Measurements from ENCODE around the gene SERINC3. TPM values are rescaled to one million over a fixed set of nuclear protein-coding genes. Genes with fewer than 3 reads are reported as not detected.

SERINC3 gene
- total RNA-seq, 1 donor from 2014 or later: 42.9 TPM

DNA sequence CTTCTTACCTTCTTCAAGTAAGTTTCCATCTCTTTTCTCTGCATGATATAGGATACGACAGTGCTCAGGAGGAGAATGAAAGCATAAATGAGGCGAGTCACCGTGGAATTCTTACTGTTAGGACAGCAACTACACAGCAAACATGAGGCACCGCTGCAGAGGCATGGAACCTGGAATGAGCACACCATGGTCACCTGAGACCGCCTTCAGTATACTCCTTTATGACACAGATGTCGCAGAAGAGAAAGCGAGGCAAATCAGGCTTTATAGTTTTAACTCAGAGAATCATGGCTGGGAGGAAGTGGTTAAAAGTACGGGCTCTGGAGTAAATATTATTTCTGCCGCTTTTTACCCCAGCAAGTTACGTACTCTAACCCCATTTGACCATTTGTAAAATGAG, 8.0 kb downstream of the SERINC3 start:
- TF ChIP-seq, protein P1, sequence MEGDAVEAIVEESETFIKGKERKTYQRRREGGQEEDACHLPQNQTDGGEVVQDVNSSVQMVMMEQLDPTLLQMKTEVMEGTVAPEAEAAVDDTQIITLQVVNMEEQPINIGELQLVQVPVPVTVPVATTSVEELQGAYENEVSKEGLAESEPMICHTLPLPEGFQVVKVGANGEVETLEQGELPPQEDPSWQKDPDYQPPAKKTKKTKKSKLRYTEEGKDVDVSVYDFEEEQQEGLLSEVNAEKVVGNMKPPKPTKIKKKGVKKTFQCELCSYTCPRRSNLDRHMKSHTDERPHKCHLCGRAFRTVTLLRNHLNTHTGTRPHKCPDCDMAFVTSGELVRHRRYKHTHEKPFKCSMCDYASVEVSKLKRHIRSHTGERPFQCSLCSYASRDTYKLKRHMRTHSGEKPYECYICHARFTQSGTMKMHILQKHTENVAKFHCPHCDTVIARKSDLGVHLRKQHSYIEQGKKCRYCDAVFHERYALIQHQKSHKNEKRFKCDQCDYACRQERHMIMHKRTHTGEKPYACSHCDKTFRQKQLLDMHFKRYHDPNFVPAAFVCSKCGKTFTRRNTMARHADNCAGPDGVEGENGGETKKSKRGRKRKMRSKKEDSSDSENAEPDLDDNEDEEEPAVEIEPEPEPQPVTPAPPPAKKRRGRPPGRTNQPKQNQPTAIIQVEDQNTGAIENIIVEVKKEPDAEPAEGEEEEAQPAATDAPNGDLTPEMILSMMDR (IDR thresholded peaks at IDR 0.05; ENCODE audit: unreplicated experiment): no peak
- Mint-ChIP-seq H3K36me3 (peaks cover 8% of the 10 kb centered on the region), H3K27ac (no peak overlapping the region), H3K4me1 (peaks cover 6% of the 10 kb centered on the region), H3K4me3 (no peak overlapping the region), H3K27me3 (ENCODE audit: low read depth) (no peaks in the 10 kb centered on the region), H3K9me3 (no peaks in the 10 kb centered on the region)
- DNase-seq (ENCODE audit: low spot score in 2 of 2, unreplicated experiment in 2 of 2): no peak

DNA sequence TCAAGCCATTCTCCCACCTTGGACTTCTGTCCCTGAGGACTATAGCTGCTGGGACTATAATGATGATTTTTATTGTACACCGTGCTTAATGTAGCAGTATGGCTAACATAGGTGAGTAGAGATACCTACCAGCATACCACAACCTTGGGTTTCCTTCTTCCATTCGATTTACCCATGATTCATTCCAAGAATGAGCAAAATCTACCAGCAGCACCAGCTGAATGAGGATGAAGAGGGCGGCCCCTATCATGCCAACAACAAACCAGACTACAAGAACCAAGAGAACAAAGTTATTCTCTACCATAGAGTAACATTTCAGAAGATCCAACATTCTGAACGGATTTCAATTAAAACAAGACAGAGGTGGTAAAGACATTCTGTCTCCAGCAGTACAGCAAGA, 12.1 kb downstream of the SERINC3 start:
- Mint-ChIP-seq H3K4me1 (no peaks in the 10 kb centered on the region), H3K9me3 (no peaks in the 10 kb centered on the region), H3K27me3 (ENCODE audit: low read depth) (no peaks in the 10 kb centered on the region), H3K36me3 (peaks cover 20% of the 10 kb centered on the region), H3K4me3 (no peak overlapping the region), H3K27ac (no peak overlapping the region)
- DNase-seq (ENCODE audit: low spot score in 2 of 2, unreplicated experiment in 2 of 2): no peak
- TF ChIP-seq, protein P1 (IDR thresholded peaks at IDR 0.05; ENCODE audit: unreplicated experiment): no peak

DNA sequence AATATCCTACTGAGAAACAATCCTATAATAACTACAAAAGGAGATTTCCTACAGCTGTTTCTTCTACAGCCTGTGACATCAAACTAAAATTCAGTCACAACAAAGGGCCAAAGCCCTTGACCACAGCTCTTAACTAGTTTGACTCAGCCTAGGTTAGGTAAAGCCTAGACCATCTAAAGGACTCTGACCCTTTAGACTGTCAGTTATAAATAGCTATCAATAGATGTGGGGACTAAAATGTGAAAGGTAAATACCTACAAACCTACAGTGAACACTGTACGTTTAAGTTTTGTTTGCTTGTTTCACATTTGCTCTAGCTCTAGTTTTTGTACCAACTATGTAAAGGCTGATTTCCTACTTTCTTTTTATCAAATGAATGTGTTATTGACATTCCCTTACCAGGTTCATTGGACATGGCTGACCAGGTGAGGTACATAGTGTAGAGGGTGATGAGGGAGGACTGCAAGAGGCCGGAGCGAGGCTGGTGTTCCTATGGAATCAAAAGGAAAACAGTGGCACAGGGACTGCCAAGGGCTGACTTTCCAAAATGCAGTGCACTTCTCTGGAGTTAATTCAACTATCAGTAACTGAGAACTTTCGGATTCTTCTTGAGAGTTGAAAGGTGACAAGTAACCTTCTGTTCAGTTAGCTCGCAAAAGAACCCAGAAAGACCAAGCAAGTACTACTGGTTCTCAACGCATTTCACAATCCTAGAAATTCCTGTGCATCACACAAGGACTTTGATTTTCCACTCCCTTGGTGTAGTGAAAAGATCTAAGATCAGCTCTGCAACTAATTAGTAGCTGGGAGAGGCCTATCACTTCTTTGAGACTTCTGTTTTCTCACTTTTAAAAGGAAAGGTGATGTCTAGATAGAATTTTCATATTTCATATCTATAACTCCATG, 17.2 kb downstream of the SERINC3 start:
- Mint-ChIP-seq H3K36me3 (peaks cover 45% of the 10 kb centered on the region), H3K9me3 (no peaks in the 10 kb centered on the region), H3K27ac (no peak overlapping the region), H3K4me1 (no peaks in the 10 kb centered on the region), H3K27me3 (ENCODE audit: low read depth) (no peaks in the 10 kb centered on the region), H3K4me3 (no peak overlapping the region)
- TF ChIP-seq, protein P1 (IDR thresholded peaks at IDR 0.05; ENCODE audit: unreplicated experiment): no peak
- DNase-seq (ENCODE audit: low spot score in 2 of 2, unreplicated experiment in 2 of 2): no peak

DNA sequence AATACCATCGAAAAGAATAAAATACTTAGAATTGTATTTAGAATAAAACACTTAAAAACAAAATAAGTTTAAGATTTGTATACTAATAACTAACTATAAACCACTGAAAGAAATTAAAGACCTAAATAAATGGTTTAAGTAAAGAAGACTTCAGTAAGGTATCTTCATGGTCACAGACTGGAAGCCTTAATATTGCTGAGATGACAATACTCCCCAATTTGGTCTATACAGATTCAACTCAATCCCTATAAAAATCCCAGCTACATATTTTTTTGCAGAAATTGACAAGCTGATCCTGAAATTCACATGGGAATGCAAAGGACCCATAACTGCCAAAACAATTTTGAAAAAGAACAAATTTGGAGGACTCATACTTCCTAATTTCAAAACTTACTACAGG, 18.9 kb downstream of the SERINC3 start:
- no peak for DNase-seq (ENCODE audit: low spot score in 2 of 2, unreplicated experiment in 2 of 2)
- TF ChIP-seq, protein P1 (IDR thresholded peaks at IDR 0.05; ENCODE audit: unreplicated experiment): no peak
- Mint-ChIP-seq H3K9me3 (no peaks in the 10 kb centered on the region), H3K27ac (no peak overlapping the region), H3K4me1 (no peaks in the 10 kb centered on the region), H3K36me3 (peaks cover 47% of the 10 kb centered on the region), H3K27me3 (ENCODE audit: low read depth) (no peaks in the 10 kb centered on the region), H3K4me3 (no peak overlapping the region)

DNA sequence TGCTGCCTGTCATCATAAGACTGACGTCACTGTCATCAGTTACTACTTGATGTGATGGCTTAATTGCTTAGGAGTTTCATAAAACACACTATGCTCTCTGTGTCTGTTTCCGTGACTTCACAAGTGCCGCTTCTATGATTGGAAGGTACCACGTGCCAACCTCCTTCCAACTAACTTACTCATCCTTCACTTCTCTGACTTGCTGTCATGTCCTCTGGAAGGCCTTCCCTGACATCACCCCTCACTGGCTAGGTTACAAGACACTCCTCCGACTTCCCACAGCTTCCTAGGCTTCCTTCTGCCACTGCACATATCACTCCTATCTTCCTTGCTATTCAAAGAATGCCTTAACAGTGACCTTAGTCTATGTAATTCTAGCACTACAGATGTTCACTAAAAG, 20.4 kb downstream of the SERINC3 start:
- Mint-ChIP-seq H3K27me3 (ENCODE audit: low read depth) (no peaks in the 10 kb centered on the region), H3K36me3 (peaks cover 43% of the 10 kb centered on the region), H3K4me1 (no peaks in the 10 kb centered on the region), H3K27ac (no peak overlapping the region), H3K4me3 (no peak overlapping the region), H3K9me3 (no peaks in the 10 kb centered on the region)
- TF ChIP-seq, protein P1 (IDR thresholded peaks at IDR 0.05; ENCODE audit: unreplicated experiment): no peak
- no peak for DNase-seq (ENCODE audit: low spot score in 2 of 2, unreplicated experiment in 2 of 2)

Measured in mesothelial cell of epicardium (in vitro differentiated cells).